GM18519 (cell line): ENCODE measurements around the gene SPDYA.

Experiments
- ATAC-seq: cut with Tn5 transposase; IDR thresholded peaks from one replicate; pipeline ENCODE4 v1.9.1; 2021; ENCODE audit warnings: mild to moderate bottlenecking, moderate library complexity; ENCODE audit not compliant: unreplicated experiment, low FRiP score

The SPDYA gene

GRCh38 chr2:28824207-28824606 lies 13.6 kb downstream of the SPDYA start:
- ATAC-seq = no peak

GRCh38 chr2:28824870-28825269 lies 14.2 kb downstream of the SPDYA start:
- ATAC-seq = no peak

DNA sequence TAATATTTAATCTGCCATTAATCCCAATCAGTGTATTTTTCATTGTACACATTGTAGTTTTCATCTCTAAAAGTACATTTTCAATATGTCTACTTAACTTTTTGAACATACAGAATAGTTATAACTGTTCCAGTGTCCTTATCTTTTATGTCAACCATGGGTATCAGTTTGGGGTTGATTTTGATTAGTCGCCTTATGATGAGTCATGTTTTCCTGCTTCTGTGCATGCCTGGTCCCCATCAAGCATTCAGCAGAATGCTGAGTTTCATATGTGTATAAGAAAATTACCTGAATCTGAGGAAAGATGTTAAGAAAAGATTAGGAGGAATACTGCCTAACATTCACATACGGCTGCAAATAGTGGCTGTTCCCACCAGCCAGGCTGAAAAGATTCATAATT lies 17.7 kb downstream of the SPDYA start:
- ATAC-seq = no peak

DNA sequence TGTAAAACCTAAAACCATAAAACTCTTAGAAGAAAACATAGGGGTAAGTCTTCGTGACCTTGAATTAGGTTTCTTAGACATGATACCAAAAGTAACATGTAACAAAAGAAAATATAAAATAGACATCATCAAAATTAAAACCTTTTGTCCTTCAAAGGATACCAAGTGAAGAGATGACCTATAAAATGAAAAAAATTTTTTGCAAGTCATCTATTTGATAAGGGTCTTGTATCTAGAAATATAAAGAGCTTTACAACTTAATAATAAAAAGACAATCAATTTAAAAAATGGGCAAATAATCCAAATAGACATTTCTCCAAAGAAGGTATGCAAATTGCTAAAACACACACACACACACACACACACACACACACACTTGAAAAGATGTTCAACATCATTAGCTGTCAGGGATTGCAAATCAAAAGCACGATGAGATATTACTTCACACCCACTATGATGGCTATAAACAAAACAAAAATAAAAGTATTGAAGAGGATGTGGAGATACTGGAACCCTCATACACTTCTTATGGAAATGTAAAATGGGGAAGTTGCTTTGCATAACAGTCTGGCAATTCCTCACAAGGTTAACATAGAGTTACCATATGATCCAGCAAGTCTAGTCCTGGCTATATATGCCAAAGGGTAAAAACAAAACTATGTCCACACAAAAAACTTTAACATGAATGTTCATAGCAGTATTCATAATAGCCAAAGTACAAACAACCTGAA lies 23.3 kb downstream of the SPDYA start:
- no peak for ATAC-seq

GRCh38 chr2:28835781-28836180 lies 25.1 kb downstream of the SPDYA start:
- ATAC-seq = no peak

GRCh38 chr2:28838971-28839370 lies 28.3 kb downstream of the SPDYA start:
- no peak for ATAC-seq

DNA sequence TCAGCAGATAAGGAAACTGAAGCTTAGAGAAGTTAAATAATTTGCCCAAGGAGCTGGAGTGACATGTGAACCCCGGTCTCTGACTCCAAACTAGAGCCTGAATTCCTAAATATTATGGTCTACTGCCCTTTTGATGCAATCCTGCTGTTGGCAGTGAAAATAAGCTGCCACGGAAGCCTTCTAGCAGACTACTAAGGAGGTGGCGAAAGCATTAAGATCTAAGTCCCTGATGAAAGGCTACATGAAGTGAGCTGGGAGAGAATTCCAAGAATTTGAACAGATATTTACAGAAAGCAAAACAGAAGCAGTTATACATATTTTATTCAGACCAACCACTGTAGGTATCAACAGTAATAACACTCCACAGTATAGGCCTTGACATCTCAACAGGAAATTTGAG lies 31.4 kb downstream of the SPDYA start:
- ATAC-seq = no peak

- ATAC-seq = no peak
Observed at GRCh38 chr2:28855193-28855592, 44.6 kb downstream of the SPDYA start.

GRCh38 chr2:28855977-28856376 lies 45.3 kb downstream of the SPDYA start:
- ATAC-seq = no peak

DNA sequence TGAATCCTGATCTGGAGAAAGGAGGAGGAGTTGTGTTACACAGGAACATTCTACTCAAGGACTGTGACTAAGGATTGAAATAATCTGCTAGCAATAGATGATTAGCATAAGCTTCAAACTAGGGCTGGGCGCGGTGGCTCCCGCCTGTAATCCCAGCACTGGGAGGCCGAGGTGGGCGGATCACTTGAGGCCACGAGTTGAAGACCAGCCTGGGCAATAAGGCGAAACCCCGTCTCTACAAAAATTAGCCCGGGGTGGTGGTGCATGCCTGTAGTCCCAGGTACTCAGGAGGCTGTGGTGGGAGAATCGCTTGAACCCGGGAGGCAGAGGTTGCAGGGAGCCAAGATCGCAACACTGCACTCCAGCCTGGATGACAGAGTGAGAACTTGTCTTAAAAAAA lies 58.0 kb downstream of the SPDYA start:
- ATAC-seq = no peak

DNA sequence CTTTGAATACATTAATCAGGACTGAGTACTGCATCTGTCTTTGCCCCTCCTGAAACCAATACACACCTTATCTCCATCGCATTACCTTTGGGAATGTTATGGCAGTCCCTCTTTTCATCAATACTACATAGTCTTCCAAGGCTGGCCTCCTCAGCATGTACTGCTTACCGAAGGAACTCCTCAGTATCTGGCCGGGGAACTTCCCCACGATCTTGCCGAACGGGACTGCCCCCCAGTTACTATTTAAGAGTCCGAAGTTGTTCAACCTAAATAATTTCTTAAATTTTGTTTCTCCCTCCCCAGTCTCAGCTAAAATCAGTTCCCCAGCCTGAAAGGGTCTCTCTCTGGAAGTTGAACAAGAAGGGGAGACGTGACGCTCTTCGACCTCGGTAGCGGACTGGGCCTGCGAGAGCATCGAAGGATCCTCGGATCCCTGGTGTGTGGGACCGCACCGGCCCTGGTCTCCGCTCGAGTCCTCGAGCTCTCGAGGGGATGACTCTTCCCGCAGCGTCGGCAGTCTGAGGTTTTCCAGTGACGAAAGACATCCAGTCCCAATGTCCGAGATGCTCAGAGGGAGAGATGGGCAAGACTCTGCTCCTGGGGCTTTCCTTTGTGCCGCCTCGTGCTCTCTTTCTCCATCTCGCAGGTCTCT lies 59.0 kb downstream of the SPDYA start:
- no peak for ATAC-seq

DNA sequence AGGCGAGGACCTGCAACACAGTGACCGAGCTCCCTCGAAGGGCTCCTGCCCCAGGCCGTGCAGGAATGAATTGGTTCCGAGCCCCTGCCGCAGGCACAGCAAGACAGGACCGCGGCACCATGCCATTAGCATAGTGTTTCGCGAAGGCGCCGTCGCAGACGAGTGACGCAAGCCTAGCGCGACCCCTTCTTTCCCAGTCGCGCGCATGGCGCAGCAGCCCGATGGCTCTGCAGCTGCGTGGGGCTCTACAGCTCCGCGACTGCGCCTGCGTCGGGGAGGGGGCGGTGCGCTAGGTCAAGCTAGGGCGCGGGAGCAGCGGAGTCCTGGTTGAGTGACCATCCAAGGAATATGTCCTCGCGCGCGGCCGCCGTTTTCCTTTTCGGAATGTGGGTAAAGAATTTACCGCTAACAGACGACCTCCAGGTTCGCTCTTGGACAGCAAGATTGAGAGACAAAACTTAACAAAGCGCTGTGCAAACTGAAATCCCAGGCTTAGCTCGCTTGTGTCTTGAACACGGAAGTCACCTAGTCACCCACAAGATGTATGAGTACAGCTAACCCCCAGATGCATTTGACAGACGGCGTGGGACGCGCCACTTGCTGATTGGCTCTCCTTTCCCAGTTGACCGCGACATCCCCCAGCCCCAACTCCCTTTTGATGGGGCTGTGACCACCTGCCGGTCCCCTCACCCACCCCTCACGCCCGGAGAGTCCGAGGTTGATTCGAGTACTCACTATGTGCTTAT lies 59.7 kb downstream of the SPDYA start, which contains the start of gene TRMT61B:
TRMT61B (minus strand) TSS at position 164 of the 746 bp plus-strand sequence; CDS start at position 132, 32 bp downstream.
- peak; percentile 77 for ATAC-seq

DNA sequence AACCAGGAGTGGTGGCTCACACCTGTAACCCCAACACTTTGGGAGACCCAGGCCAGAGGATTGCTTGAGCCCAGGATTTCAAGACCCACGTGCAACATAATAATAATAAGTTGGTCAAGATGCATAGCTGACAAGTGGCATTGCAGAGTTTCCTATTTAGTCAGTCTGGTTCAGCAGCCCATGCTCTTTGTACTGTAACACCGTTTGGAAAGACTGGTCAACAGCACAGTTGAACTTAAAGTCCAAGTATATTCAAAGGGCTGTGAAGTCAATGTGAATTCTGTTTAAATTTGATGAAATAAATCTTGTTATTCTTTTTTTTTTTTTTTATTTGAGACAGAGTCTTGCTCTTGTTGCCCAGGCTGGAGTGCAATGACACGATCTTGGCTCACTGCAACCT lies 61.0 kb downstream of the SPDYA start:
- no peak for ATAC-seq

DNA sequence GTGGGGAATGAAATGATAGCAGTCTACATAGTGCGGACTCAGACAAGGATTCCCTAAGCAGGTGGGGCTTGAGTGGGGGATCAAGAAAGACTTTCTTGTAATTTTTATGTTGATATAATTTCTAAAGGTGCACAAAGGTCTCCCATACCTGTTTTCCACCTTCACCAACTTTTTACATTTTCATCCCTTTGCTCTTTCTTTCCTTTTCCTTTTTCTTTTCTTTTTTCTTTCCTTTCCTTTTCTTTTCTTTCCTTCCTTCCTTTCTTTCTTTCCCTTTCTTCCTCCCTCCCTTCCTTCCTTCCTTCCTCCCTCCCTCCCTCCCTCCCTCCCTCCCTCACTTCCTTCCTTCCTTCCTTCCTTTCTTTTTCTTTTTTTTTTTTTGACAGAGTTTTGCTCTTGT lies 69.6 kb downstream of the SPDYA start:
- ATAC-seq = no peak

- ATAC-seq = no peak
Observed at GRCh38 chr2:28893488-28893887, 82.9 kb downstream of the SPDYA start.

- ATAC-seq = peak; percentile 74
Observed at GRCh38 chr2:28894470-28895188, 84.0 kb downstream of the SPDYA start, which contains the start of gene WDR43. Gene WDR43, plus strand, starts transcription at chr2:28894667. Its CDS starts 32 bp downstream, at chr2:28894699.

DNA sequence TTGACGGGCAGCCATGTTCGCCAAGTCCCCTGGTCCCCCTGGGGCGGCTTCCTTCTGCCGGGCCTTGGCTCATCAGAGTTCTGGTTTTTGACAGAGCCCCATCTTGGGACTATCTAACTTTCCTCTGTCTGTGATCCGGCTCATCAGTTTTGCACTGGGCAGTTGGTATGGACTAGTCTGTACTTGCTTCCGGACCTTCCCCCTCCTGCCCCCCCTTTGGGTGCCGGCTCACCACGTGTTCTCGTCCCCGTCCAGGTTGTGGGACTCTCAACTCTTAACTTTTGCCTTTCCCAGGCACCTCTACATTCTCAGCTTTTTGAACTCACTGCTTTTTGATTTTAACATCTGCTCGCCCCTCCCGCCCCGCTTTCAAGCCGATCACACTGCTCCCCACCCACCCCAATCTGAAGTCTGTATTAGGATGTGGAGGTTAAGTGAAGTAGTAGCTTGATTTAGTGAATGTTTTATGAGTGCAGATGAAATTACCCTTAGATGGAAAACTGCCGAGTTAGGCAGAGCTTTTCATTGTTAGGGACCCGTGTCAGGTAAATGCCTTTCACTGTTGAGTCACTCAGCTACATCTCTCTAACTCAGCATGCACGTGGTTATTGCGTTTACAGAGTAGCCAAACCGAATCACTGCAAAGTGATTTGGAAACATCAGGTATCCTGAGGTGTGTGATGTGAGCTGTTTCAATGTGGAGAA lies 84.7 kb downstream of the SPDYA start:
- ATAC-seq = peak; percentile 11

GRCh38 chr2:28896906-28897305 lies 86.3 kb downstream of the SPDYA start:
- ATAC-seq = no peak

GRCh38 chr2:28898048-28898447 lies 87.4 kb downstream of the SPDYA start:
- ATAC-seq = no peak
